SK-N-SH (cell line): ENCODE measurements around the gene BAAT. TPM values are rescaled to one million over a fixed set of nuclear protein-coding genes. Genes with fewer than 3 reads are reported as not detected.

Experiments
- CTCF ChIA-PET: fragments of 300-600, 350-600 bp; formaldehyde crosslinking; extraction: SDS; loops from one replicate; lab custom pipeline; 2021; lab: Yijun Ruan, JAX
- POLR2A ChIA-PET: fragments of 350-600 bp; sonication (Branson Sonifier 250); formaldehyde crosslinking; extraction: SDS; loops from one replicate; lab custom pipeline; 2020; ENCODE audit warnings: antibody characterized with exemption, inconsistent platforms; lab: Yijun Ruan, JAX
- DNase-seq: peaks from one replicate; pipeline ENCODE4 v3.0.0; 2012
- H2AFZ ChIP-seq: fragments of 200-600 bp; sonication (generic); 2 replicates; pipeline ENCODE4 v1.8.1; 2016; ENCODE audit warnings: antibody characterized with exemption, mild to moderate bottlenecking, low read depth
- H3F3A ChIP-seq: fragments of 200-600 bp; sonication (generic); replicated peaks from 2 replicates; pipeline ENCODE3; 2016; ENCODE audit warnings: antibody characterized with exemption, mild to moderate bottlenecking; ENCODE audit not compliant: insufficient read depth
- H3K27ac ChIP-seq, 2 experiments: fragments of 200-500 bp in 1 of 2; fragments of 200-600 bp in 1 of 2; sonication (Bioruptor generic) in 1 of 2; sonication (generic), shearing (Covaris generic) in 1 of 2; 2 replicates each; pipeline versions ENCODE4 v1.5.1 to v1.6.1; 2014 to 2016; ENCODE audit warnings: low read depth in 2 of 2, inconsistent platforms in 1 of 2, low read length in 1 of 2, mild to moderate bottlenecking in 1 of 2, mixed read lengths in 1 of 2
- H3K27me3 ChIP-seq: fragments of 200-600 bp; sonication (generic), shearing (Covaris generic); 2 replicates; pipeline ENCODE4 v1.6.1; 2016; ENCODE audit warnings: mixed run types; ENCODE audit not compliant: insufficient read depth
- H3K36me3 ChIP-seq, 2 experiments: fragments of 200-500 bp in 1 of 2; fragments of 200-600 bp in 1 of 2; sonication (Bioruptor generic) in 1 of 2; sonication (generic) in 1 of 2; replicated peaks in 1 of 2; 2 replicates each; pipeline versions ENCODE3 to v1.5.1; 2014 to 2016; ENCODE audit warnings: low read length in 1 of 2, mild to moderate bottlenecking in 1 of 2; ENCODE audit not compliant: insufficient read depth in 2 of 2, control insufficient read depth in 1 of 2
- H3K4me1 ChIP-seq, 2 experiments: fragments of 200-500 bp in 1 of 2; fragments of 200-600 bp in 1 of 2; sonication (Bioruptor generic) in 1 of 2; sonication (generic), shearing (Covaris generic) in 1 of 2; 2 replicates each; pipeline versions ENCODE4 v1.5.1 to v1.6.1; 2014 to 2016; ENCODE audit warnings: low read depth in 1 of 2, low read length in 1 of 2, mixed run types in 1 of 2; ENCODE audit not compliant: insufficient read depth in 2 of 2, control insufficient read depth in 1 of 2
- H3K4me2 ChIP-seq: fragments of 200-600 bp; sonication (generic), shearing (Covaris generic); 2 replicates; pipeline ENCODE4 v1.6.1; 2017; ENCODE audit warnings: mixed run types
- H3K4me3 ChIP-seq, 2 experiments: fragments of 200-500 bp in 1 of 2; fragments of 200-600 bp in 1 of 2; sonication (Bioruptor generic) in 1 of 2; sonication (generic), shearing (Covaris generic) in 1 of 2; 2 replicates each; pipeline versions ENCODE4 v1.5.1 to v1.8.1; 2014 to 2016; ENCODE audit warnings: low read depth in 2 of 2, inconsistent platforms in 1 of 2, low read length in 1 of 2, mild to moderate bottlenecking in 1 of 2, mixed read lengths in 1 of 2, moderate library complexity in 1 of 2
- H3K79me2 ChIP-seq: fragments of 200-600 bp; sonication (generic); 2 replicates; pipeline ENCODE4 v1.8.1; 2017; ENCODE audit warnings: mild to moderate bottlenecking; ENCODE audit not compliant: insufficient read depth
- H3K9ac ChIP-seq: fragments of 200-600 bp; sonication (generic); 2 replicates; pipeline ENCODE4 v1.6.1; 2017; ENCODE audit warnings: mixed run types
- H3K9me2 ChIP-seq: fragments of 200-600 bp; sonication (generic); 2 replicates; pipeline ENCODE4 v1.6.1; 2017; ENCODE audit warnings: mixed run types
- H3K9me3 ChIP-seq: fragments of 200-600 bp; sonication (generic); 2 replicates; pipeline ENCODE4 v1.6.1; 2017; ENCODE audit warnings: mixed run types, mild to moderate bottlenecking, moderate library complexity
- H4K20me1 ChIP-seq: fragments of 200-600 bp; sonication (generic); 2 replicates; pipeline ENCODE4 v1.6.1; 2017; ENCODE audit warnings: mild to moderate bottlenecking, mixed run types; ENCODE audit not compliant: insufficient read depth
- CHD2 ChIP-seq: fragments of 150-350 bp; IDR thresholded peaks from 2 replicates; pipeline ENCODE4 v1.6.1; 2018; ENCODE audit warnings: low read length; ENCODE audit not compliant: partially characterized antibody
- ELF1 ChIP-seq: IDR thresholded peaks from 2 replicates; pipeline ENCODE4 v1.4.0; 2012
- EP300 ChIP-seq, 2 experiments: IDR thresholded peaks; 2 replicates each; pipeline versions ENCODE4 v1.4.0 to v1.6.1; 2012; ENCODE audit warnings: borderline replicate concordance in 1 of 2, low read depth in 1 of 2, low read length in 1 of 2
- EZH2phosphoT487 ChIP-seq: fragments of 200-600 bp; sonication (generic); IDR thresholded peaks from 2 replicates; pipeline ENCODE4 v1.6.1; 2017; ENCODE audit warnings: low read depth, mixed run types, mild to moderate bottlenecking, antibody characterized with exemption, moderate library complexity, borderline replicate concordance
- FOXJ3 ChIP-seq: sonication (generic); formaldehyde crosslinking; IDR thresholded peaks from 2 replicates; pipeline ENCODE4 v1.5.1; 2020; ENCODE audit warnings: mild to moderate bottlenecking, missing genetic modification reagents
- JUND ChIP-seq: IDR thresholded peaks from 2 replicates; pipeline ENCODE4 v1.4.0; 2012
- NFIC ChIP-seq: IDR thresholded peaks from 2 replicates; pipeline ENCODE4 v1.4.0; 2012; ENCODE audit warnings: borderline replicate concordance
- NRF1 ChIP-seq: IDR thresholded peaks from 2 replicates; pipeline ENCODE4 v1.6.1; 2012; ENCODE audit warnings: low read depth, mild to moderate bottlenecking, low read length
- RAD21 ChIP-seq: IDR thresholded peaks from 2 replicates; pipeline ENCODE4 v1.6.1; 2012; ENCODE audit warnings: mild to moderate bottlenecking, low read length
- RCOR1 ChIP-seq: fragments of 150-350 bp; IDR thresholded peaks from 2 replicates; pipeline ENCODE4 v1.6.1; 2017; ENCODE audit warnings: antibody characterized with exemption, low read length
- SMC3 ChIP-seq: IDR thresholded peaks from 2 replicates; pipeline ENCODE4 v1.6.1; 2012; ENCODE audit warnings: low read depth, low read length, improper control_type of control experiment
- TAF1 ChIP-seq: IDR thresholded peaks from 2 replicates; pipeline ENCODE4 v1.6.1; 2012; ENCODE audit warnings: low read depth, mild to moderate bottlenecking, low read length, moderate library complexity, borderline replicate concordance
- TEAD4 ChIP-seq: IDR thresholded peaks from 2 replicates; pipeline ENCODE4 v1.4.0; 2012; ENCODE audit warnings: mild to moderate bottlenecking, borderline replicate concordance; ENCODE audit not compliant: insufficient read depth
- WGBS: methylation state at CpG from one replicate; pipeline ENCODE4 v1.1.6; 2017; ENCODE audit warnings: low lambda C conversion rate; 5-methylcytosine and 5-hydroxymethylcytosine counted together
- polyA plus RNA-seq, 3 experiments: library from polyadenylated mRNA; depleted of rRNA; stranded (reverse); fragments of >200 nt; gene quantifications; 2 replicates each; pipeline ENCODE4 v1.2.3, GENCODE V29; 2012
- TF ChIP-seq, protein P1 (sequence below): IDR thresholded peaks from 2 replicates; pipeline ENCODE4 v1.4.0; 2012; ENCODE audit warnings: low read depth, borderline replicate concordance
- TF ChIP-seq, protein P2 (sequence below): fragments of 200-600 bp; sonication (generic); IDR thresholded peaks from 2 replicates; pipeline ENCODE4 v1.6.1; 2017; ENCODE audit warnings: antibody characterized with exemption, mild to moderate bottlenecking, moderate library complexity
- TF ChIP-seq, protein P3 (sequence below): IDR thresholded peaks from 2 replicates; pipeline ENCODE4 v1.4.0; 2012; ENCODE audit warnings: low read depth
- TF ChIP-seq, protein P4 (sequence below): IDR thresholded peaks from 2 replicates; pipeline ENCODE4 v1.4.0; 2012; ENCODE audit warnings: low read depth, borderline replicate concordance
- TF ChIP-seq, protein P5 (sequence below): fragments of 150-350 bp; IDR thresholded peaks from 2 replicates; pipeline ENCODE4 v1.6.1; 2017; ENCODE audit warnings: antibody characterized with exemption, low read length, low read depth, borderline replicate concordance

The BAAT gene
- polyA plus RNA-seq, 1 of the 3 experiments (the other 2 are of a cell fraction): 0.02 TPM

DNA sequence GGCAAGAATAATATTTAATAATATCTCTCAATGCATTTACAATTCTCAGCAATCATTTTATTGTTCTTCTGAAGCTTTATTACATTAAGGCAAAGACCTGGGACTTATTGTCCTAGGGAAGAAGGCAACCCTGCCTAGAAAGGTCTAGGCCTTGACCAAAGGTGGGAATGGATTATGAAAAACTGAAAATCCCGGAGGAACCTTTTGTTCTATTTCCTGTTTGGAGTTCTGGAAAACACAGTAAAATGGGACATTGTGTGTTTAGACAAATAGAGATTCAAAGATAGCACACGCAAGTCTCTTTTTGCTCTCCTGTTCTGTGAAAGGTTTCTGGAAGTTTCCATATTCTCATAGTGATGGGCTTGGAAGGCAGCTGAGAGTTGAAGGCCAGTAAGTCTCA lies 31.1 kb downstream of the BAAT start:
- POLR2A ChIA-PET: no interaction called here
- WGBS: 78% methylated on average over 2 of the region's 2 CpGs
- CTCF ChIA-PET: no interaction called here

DNA sequence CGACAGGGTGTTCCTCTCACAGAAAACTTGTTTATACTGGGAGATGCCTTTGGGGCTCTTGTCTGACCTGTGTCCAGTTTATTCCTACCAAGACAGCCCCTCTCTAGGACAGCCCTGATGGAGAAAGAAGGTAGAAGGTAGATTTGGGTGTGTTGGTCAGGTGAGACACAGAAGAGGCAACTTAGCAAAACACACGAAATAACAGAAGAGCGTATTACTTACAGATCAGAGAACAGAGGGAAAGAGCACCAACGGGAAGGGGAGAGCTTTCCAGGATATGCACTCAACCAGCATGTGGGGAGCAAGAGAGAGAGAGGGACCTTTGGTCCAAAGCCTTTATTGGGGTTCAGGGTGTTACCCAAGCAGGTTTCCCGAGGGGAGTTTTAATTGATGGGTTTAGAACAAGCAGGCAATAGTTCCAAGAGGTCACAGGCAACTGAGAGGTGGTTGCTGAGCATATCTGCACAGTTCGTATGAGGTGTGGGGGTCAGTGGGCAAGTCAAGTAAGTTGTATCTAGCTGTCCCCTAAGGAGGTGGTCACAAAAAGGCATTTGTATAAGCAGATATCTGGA lies 31.8 kb downstream of the BAAT start:
- CTCF ChIA-PET: interaction anchor here (1.4 kb wide), 1 partner anchor 35 kb away, joined by 3 read pairs; no protein-coding TSS in a partner anchor

More for the DNA sequence above, 31.1 kb downstream of the BAAT start:
- H3K9ac ChIP-seq: no peak overlapping the region
- no peaks in the 10 kb centered on the region for H3K9me2 ChIP-seq
- no peaks in the 10 kb centered on the region for H3K4me1 ChIP-seq
- H3F3A ChIP-seq: no peaks in the 10 kb centered on the region
- H3K9me3 ChIP-seq: no peaks in the 10 kb centered on the region
- H3K27ac ChIP-seq: no peak overlapping the region
- H3K36me3 ChIP-seq: no peaks in the 10 kb centered on the region
- H3K27me3 ChIP-seq: no peaks in the 10 kb centered on the region
- no peaks in the 10 kb centered on the region for H4K20me1 ChIP-seq
- H2AFZ ChIP-seq: no peak overlapping the region
- H3K4me3 ChIP-seq: no peak overlapping the region
- no peak for TF ChIP-seq EP300 (IDR thresholded peaks at IDR 0.05; ENCODE audit: borderline replicate concordance in 1 of 2, low read depth in 1 of 2, low read length in 1 of 2)
- no peak for TF ChIP-seq ELF1
- TF ChIP-seq NRF1: no peak
- no peak for TF ChIP-seq TAF1
- no peak for TF ChIP-seq EZH2phosphoT487
- TF ChIP-seq, protein P1, sequence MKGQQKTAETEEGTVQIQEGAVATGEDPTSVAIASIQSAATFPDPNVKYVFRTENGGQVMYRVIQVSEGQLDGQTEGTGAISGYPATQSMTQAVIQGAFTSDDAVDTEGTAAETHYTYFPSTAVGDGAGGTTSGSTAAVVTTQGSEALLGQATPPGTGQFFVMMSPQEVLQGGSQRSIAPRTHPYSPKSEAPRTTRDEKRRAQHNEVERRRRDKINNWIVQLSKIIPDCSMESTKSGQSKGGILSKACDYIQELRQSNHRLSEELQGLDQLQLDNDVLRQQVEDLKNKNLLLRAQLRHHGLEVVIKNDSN: no peak
- TF ChIP-seq RAD21: no peak
- H3K79me2 ChIP-seq: no peaks in the 10 kb centered on the region
- no peak for DNase-seq
- H3K4me2 ChIP-seq: no peak overlapping the region

More for the DNA sequence above, 31.8 kb downstream of the BAAT start:
- Histone ChIP-seq H4K20me1 (no peaks in the 10 kb centered on the region), H3K9me2 (no peaks in the 10 kb centered on the region), H3F3A (no peaks in the 10 kb centered on the region), H3K4me3 (no peak overlapping the region), H3K36me3 (no peaks in the 10 kb centered on the region), H3K9ac (no peak overlapping the region), H3K79me2 (no peaks in the 10 kb centered on the region), H3K27me3 (peaks cover 3% of the 10 kb centered on the region; the same call in 1 of the 2 replicates), H3K9me3 (no peaks in the 10 kb centered on the region), H3K27ac (no peak overlapping the region), H3K4me2 (no peak overlapping the region), H2AFZ (no peak overlapping the region), H3K4me1 (no peaks in the 10 kb centered on the region)
- no peak for DNase-seq
- POLR2A ChIA-PET: no interaction called here
- 26% methylated on average over 6 of the region's 6 CpGs for WGBS
- TF ChIP-seq, protein P2, sequence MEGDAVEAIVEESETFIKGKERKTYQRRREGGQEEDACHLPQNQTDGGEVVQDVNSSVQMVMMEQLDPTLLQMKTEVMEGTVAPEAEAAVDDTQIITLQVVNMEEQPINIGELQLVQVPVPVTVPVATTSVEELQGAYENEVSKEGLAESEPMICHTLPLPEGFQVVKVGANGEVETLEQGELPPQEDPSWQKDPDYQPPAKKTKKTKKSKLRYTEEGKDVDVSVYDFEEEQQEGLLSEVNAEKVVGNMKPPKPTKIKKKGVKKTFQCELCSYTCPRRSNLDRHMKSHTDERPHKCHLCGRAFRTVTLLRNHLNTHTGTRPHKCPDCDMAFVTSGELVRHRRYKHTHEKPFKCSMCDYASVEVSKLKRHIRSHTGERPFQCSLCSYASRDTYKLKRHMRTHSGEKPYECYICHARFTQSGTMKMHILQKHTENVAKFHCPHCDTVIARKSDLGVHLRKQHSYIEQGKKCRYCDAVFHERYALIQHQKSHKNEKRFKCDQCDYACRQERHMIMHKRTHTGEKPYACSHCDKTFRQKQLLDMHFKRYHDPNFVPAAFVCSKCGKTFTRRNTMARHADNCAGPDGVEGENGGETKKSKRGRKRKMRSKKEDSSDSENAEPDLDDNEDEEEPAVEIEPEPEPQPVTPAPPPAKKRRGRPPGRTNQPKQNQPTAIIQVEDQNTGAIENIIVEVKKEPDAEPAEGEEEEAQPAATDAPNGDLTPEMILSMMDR: no peak
- TF ChIP-seq JUND (no peak), NFIC (no peak), FOXJ3 (CRISPR knock-in tag) (no peak), TEAD4 (no peak), EP300 (IDR thresholded peaks at IDR 0.05; ENCODE audit: borderline replicate concordance in 1 of 2, low read depth in 1 of 2, low read length in 1 of 2) (no peak), SMC3 (no peak), RCOR1 (no peak), CHD2 (no peak), NRF1 (no peak)
- TF ChIP-seq, protein P1: no peak
- TF ChIP-seq, protein P3, sequence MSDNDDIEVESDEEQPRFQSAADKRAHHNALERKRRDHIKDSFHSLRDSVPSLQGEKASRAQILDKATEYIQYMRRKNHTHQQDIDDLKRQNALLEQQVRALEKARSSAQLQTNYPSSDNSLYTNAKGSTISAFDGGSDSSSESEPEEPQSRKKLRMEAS: no peak
- TF ChIP-seq, protein P4, sequence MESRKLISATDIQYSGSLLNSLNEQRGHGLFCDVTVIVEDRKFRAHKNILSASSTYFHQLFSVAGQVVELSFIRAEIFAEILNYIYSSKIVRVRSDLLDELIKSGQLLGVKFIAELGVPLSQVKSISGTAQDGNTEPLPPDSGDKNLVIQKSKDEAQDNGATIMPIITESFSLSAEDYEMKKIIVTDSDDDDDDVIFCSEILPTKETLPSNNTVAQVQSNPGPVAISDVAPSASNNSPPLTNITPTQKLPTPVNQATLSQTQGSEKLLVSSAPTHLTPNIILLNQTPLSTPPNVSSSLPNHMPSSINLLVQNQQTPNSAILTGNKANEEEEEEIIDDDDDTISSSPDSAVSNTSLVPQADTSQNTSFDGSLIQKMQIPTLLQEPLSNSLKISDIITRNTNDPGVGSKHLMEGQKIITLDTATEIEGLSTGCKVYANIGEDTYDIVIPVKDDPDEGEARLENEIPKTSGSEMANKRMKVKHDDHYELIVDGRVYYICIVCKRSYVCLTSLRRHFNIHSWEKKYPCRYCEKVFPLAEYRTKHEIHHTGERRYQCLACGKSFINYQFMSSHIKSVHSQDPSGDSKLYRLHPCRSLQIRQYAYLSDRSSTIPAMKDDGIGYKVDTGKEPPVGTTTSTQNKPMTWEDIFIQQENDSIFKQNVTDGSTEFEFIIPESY: no peak
- TF ChIP-seq, protein P5, sequence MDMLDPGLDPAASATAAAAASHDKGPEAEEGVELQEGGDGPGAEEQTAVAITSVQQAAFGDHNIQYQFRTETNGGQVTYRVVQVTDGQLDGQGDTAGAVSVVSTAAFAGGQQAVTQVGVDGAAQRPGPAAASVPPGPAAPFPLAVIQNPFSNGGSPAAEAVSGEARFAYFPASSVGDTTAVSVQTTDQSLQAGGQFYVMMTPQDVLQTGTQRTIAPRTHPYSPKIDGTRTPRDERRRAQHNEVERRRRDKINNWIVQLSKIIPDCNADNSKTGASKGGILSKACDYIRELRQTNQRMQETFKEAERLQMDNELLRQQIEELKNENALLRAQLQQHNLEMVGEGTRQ: no peak
